Fibroblast of villous mesenchyme (primary cell): ENCODE results near the gene TMEM150B. TPM values are rescaled to one million over a fixed set of nuclear protein-coding genes. Genes with fewer than 3 reads are reported as not detected.

ENCODE experiments used
- DNase-seq: peaks from one replicate; pipeline ENCODE4 v3.0.0-alpha.2; 2010; ENCODE audit warnings: low read depth
- H3K4me3 ChIP-seq: 2 replicates; pipeline ENCODE4 v1.5.1; 2011; ENCODE audit warnings: low read depth, mild to moderate bottlenecking, low read length
- CTCF ChIP-seq: IDR thresholded peaks from 2 replicates; pipeline ENCODE4 v1.5.1; 2012; ENCODE audit warnings: low read depth, mild to moderate bottlenecking, low read length; ENCODE audit not compliant: insufficient read depth
- total RNA-seq: library from RNA; depleted of rRNA; stranded (reverse); fragments of >200 nt; gene quantifications from 2 replicates; pipeline ENCODE4 v1.2.3, GENCODE V29; 2012

TMEM150B gene
- total RNA-seq, 1 donor = not detected

GRCh38 chr19:55304279-55304978 is 20.7 kb downstream of the TMEM150B start:
- peak; percentile 48 for DNase-seq
- no peak for TF ChIP-seq CTCF
- H3K4me3 ChIP-seq = no peak overlapping the region

DNA sequence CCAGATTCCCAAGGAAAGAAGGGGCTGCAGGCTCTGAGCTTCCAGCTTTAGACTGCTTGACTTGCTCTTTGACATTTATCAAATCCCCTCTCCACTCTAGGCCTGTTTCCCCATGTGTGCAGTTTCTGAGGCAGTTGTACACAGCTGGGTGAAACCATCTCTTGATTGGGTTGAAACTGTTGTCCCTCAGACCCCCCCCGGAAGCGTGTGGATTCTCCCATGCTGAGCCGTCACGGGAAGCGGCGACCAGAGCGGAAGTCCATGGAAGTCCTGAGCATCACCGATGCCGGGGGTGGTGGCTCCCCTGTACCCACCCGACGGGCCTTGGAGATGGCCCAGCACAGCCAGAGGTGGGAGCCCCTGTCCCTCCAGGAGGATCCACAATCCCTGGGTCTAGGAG is 21.7 kb downstream of the TMEM150B start:
- no peak for DNase-seq
- TF ChIP-seq CTCF = no peak
- no peak overlapping the region for H3K4me3 ChIP-seq

GRCh38 chr19:55302318-55302703 is 22.8 kb downstream of the TMEM150B start:
- no peak for DNase-seq
- no peak for TF ChIP-seq CTCF
- H3K4me3 ChIP-seq = peak overlapping the region; percentile 45

DNA sequence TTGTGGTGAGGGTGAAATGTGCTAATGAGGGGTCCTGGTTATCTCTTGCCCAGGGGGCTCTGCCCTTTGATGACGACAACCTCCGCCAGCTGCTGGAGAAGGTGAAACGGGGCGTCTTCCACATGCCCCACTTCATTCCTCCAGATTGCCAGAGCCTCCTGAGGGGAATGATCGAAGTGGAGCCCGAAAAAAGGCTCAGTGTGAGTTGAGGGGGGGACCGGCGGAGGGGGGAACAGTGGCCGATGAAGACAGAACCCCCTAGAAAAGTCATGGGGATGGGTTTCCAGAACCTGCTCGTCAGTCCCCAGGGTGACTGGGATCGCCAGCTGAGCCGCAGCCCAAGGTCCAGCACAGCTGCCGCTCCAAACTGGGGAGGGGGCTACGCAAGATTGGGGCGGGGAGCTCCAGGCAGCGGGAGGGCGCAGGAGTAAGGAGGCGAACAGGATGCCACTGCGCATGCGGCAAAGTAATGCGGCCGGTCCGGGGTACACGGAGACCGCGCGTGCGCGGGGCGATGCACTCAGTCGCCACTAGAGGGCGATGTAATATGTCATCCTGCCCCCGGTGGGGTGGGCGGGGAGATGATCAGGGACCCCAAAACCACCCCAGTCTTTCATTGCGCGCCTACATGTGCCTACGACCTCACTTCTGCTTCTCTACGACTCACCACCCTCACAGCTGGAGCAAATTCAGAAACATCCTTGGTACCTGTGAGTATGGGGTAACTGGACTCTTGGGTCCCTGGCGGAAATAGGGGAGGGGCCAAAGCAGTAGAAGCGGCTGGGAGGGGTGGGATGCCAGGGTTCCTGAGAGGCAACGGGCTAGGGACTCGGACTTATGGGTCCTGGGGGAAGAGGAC is 23.5 kb downstream of the TMEM150B start:
- H3K4me3 ChIP-seq = peak overlapping the region; percentile 45
- DNase-seq = peak; percentile 73
- TF ChIP-seq CTCF = peak; percentile 85

DNA sequence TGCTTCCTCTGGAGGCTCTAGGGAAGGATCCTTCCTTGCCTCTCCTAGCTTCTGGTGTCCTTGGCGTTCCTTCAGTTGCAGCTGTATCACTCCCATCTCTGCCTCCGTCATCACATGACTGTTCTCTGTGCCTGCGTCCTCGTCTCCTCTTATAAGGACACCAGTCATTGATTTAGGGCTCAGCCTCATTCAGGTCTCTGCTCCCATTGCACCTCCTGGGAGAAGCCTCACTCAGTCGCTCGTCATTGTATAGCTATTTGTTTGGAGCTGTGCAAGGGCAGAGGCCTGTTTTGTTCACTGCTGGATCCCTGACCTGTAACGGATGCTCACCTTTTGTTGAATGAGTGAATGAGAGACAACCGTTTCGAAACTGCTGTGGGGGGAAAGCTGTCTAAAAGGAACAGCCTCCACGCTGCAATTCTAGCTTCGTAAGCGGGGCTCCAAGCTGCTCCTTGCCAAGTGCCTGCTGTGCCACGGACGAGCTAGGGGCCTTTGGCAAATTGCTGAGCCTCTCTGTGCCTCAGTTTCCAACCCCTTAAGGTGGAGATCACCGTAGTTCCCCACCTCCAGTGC is 24.2 kb downstream of the TMEM150B start:
- no peak for DNase-seq
- H3K4me3 ChIP-seq = no peak overlapping the region
- TF ChIP-seq CTCF = no peak

GRCh38 chr19:55299991-55300390 is 25.1 kb downstream of the TMEM150B start:
- no peak for TF ChIP-seq CTCF
- no peak for DNase-seq
- H3K4me3 ChIP-seq = no peak overlapping the region
